GM12892 (cell line): ENCODE results near the gene PHRF1.
"Not testable (repeated sequence)": the region's sequence is repeated elsewhere in the genome, so short reads cannot be mapped to it uniquely, and the experiment has no call there.

Source experiments
- DNase-seq: peaks from one replicate; pipeline ENCODE4 v3.0.0; 2011; ENCODE audit not compliant: insufficient read length
- FAIRE-seq: peaks from 2 replicates; lab custom pipeline; 2011; peaks lifted over from hg19 to GRCh38; lab: Jason Lieb, UNC
- POLR2A ChIP-seq: IDR thresholded peaks from 2 replicates; pipeline ENCODE4 v1.6.1; 2011; ENCODE audit warnings: low read depth, low read length, control low read depth
- POLR2AphosphoS5 ChIP-seq: IDR thresholded peaks from 2 replicates; pipeline ENCODE4 v1.6.1; 2011; ENCODE audit warnings: low read depth, low read length, control low read depth
- TAF1 ChIP-seq: IDR thresholded peaks from 2 replicates; pipeline ENCODE4 v1.6.1; 2011; ENCODE audit warnings: low read depth, mild to moderate bottlenecking, control low read depth, low read length, borderline replicate concordance

Gene PHRF1

GRCh38 chr11:571802-572185 lies 4.5 kb upstream of the PHRF1 start:
- no peak for TF ChIP-seq TAF1
- TF ChIP-seq POLR2AphosphoS5: no peak
- TF ChIP-seq POLR2A: no peak
- DNase-seq (no peak), FAIRE-seq (no peak)

GRCh38 chr11:573146-573759 lies 3.0 kb upstream of the PHRF1 start:
- TF ChIP-seq POLR2AphosphoS5 (no peak), TAF1 (no peak), POLR2A (no peak)
- DNase-seq (no peak), FAIRE-seq (no peak)

- DNase-seq, FAIRE-seq: not testable (repeated sequence)
These were observed 2.2 kb upstream of the PHRF1 start for GRCh38 chr11:574031-574570.

GRCh38 chr11:574632-575312 lies 1.5 kb upstream of the PHRF1 start:
- peak; percentile 89 for FAIRE-seq

GRCh38 chr11:575313-575995 lies 816 bp upstream of the PHRF1 start:
- FAIRE-seq (no peak), DNase-seq (peak; percentile 83)
- TF ChIP-seq POLR2AphosphoS5: no peak
- TF ChIP-seq TAF1: no peak
- no peak for TF ChIP-seq POLR2A

More at GRCh38 chr11:574632-575312, 1.5 kb upstream of the PHRF1 start:
- no peak for DNase-seq
- TF ChIP-seq TAF1 (no peak), POLR2AphosphoS5 (no peak), POLR2A (no peak)

- DNase-seq: no peak
- FAIRE-seq: peak; percentile 74
- TF ChIP-seq POLR2A (no peak), POLR2AphosphoS5 (no peak)
These were observed 741 bp downstream of the PHRF1 start for GRCh38 chr11:576811-577610.

- no peak for DNase-seq
- FAIRE-seq: no peak
- TF ChIP-seq POLR2A (no peak), TAF1 (no peak), POLR2AphosphoS5 (no peak)
These were observed 1.3 kb downstream of the PHRF1 start for GRCh38 chr11:577611-577894.

GRCh38 chr11:578276-579035 lies 2.2 kb downstream of the PHRF1 start:
- FAIRE-seq (no peak), DNase-seq (no peak)
- TF ChIP-seq POLR2A: no peak
- TF ChIP-seq POLR2AphosphoS5: no peak
- no peak for TF ChIP-seq TAF1

- TF ChIP-seq TAF1 (no peak), POLR2AphosphoS5 (no peak), POLR2A (no peak)
- DNase-seq: no peak
- peak; percentile 38 for FAIRE-seq
These were observed 3.7 kb downstream of the PHRF1 start for GRCh38 chr11:579830-580601.

GRCh38 chr11:581342-581741 lies 5.1 kb downstream of the PHRF1 start:
- FAIRE-seq (no peak), DNase-seq (no peak)
- TF ChIP-seq TAF1 (no peak), POLR2AphosphoS5 (no peak)
